PFSK-1 (cell line): ENCODE results near the gene DLGAP1.

Experiments
- FOXP2 ChIP-seq: optimal IDR thresholded peaks from 2 replicates; pipeline ENCODE3; 2011; ENCODE audit warnings: borderline replicate concordance, control low read depth, inconsistent platforms; ENCODE audit not compliant: insufficient read depth; ENCODE audit errors: extremely low read length, extremely low read depth
- POLR2AphosphoS5 ChIP-seq: IDR thresholded peaks from 2 replicates; pipeline ENCODE4 v1.6.1; 2012; ENCODE audit warnings: low read depth, mild to moderate bottlenecking, control low read depth, low read length, moderate library complexity
- REST ChIP-seq, 2 experiments: IDR thresholded peaks; 2 replicates each; pipeline versions ENCODE4 v1.6.1 to v1.8.0; 2011 to 2012; ENCODE audit warnings: low read depth in 2 of 2, low read length in 2 of 2, control low read depth in 1 of 2, inconsistent platforms in 1 of 2, mild to moderate bottlenecking in 1 of 2, moderate library complexity in 1 of 2; ENCODE audit not compliant: insufficient read depth in 1 of 2
- SIN3A ChIP-seq: IDR thresholded peaks from 2 replicates; pipeline ENCODE4 v1.6.1; 2012; ENCODE audit warnings: mild to moderate bottlenecking, low read length, moderate library complexity, borderline replicate concordance; ENCODE audit not compliant: insufficient read depth
- TAF1 ChIP-seq: IDR thresholded peaks from 2 replicates; pipeline ENCODE4 v1.6.1; 2012; ENCODE audit warnings: low read length, control low read depth, borderline replicate concordance; ENCODE audit not compliant: insufficient read depth

GRCh38 chr18:3611313-3612090, 843.6 kb downstream of the DLGAP1 start:
- TF ChIP-seq POLR2AphosphoS5: no peak
- TF ChIP-seq TAF1: no peak
- TF ChIP-seq REST (IDR thresholded peaks at IDR 0.05; ENCODE audit: insufficient read depth in 1 of 2, low read depth in 2 of 2, low read length in 2 of 2): no peak
- TF ChIP-seq SIN3A: no peak
- TF ChIP-seq FOXP2: no peak
